K562 (cell line): ENCODE data around the gene FCGR3A. TPM values are rescaled to one million over a fixed set of nuclear protein-coding genes. Genes with fewer than 3 reads are reported as not detected.
"Not testable (repeated sequence)": the region's sequence is repeated elsewhere in the genome, so short reads cannot be mapped to it uniquely, and the experiment has no call there.

Source experiments
- EP300 ChIP-seq: IDR thresholded peaks from 2 replicates; pipeline ENCODE4 v1.6.1; 2012; ENCODE audit warnings: low read length, improper control_type of control experiment
- HLTF ChIP-seq: fragments of 450-650 bp; IDR thresholded peaks from 2 replicates; pipeline ENCODE4 v1.6.1; 2016
- KLF1 ChIP-seq: fragments of 450-650 bp; IDR thresholded peaks from 2 replicates; pipeline ENCODE4 v1.6.1; 2016; ENCODE audit warnings: missing genetic modification characterization, missing compliant biosample characterization
- NBN ChIP-seq: fragments of 450-650 bp; IDR thresholded peaks from 2 replicates; pipeline ENCODE4 v1.6.1; 2016; ENCODE audit warnings: low read depth, mild to moderate bottlenecking
- NR2C2 ChIP-seq, 2 experiments: fragments of 200-800 bp in 1 of 2; sonication (Bioruptor generic) in 1 of 2; sonication (generic) in 1 of 2; formaldehyde crosslinking in 1 of 2; IDR thresholded peaks; 2 replicates each; pipeline versions ENCODE4 v1.6.1 to v1.8.0; 2016 to 2022; ENCODE audit warnings: mild to moderate bottlenecking in 1 of 2, missing compliant biosample characterization in 1 of 2, missing genetic modification characterization in 1 of 2, missing genetic modification reagents in 1 of 2
- SUPT5H ChIP-seq: fragments of 450-650 bp; IDR thresholded peaks from 2 replicates; pipeline ENCODE4 v1.6.1; 2016
- TAF1 ChIP-seq: IDR thresholded peaks from 2 replicates; pipeline ENCODE4 v1.6.1; 2011; ENCODE audit warnings: mild to moderate bottlenecking, low read length, moderate library complexity; ENCODE audit not compliant: insufficient read depth, control insufficient read depth, severe bottlenecking; ENCODE audit errors: extremely low read depth
- TBL1XR1 ChIP-seq, 2 experiments: IDR thresholded peaks; 2 replicates each; pipeline ENCODE4 v1.6.1; 2012; ENCODE audit warnings: improper control_type of control experiment in 2 of 2, low read length in 2 of 2, mild to moderate bottlenecking in 1 of 2
- XRCC5 ChIP-seq: fragments of 200-400 bp; formaldehyde crosslinking; IDR thresholded peaks from 2 replicates; pipeline ENCODE4 v1.6.1; 2017; ENCODE audit warnings: low read depth, mild to moderate bottlenecking, low read length
- ZBTB8A ChIP-seq: fragments of 450-650 bp; IDR thresholded peaks from 2 replicates; pipeline ENCODE4 v1.6.1; 2018; ENCODE audit warnings: mild to moderate bottlenecking, moderate library complexity; ENCODE audit not compliant: partially characterized antibody
- polyA plus RNA-seq, 8 experiments: library from polyadenylated mRNA; depleted of rRNA in 4 of 8; stranded (reverse) in 5 of 8; unstranded in 3 of 8; fragments of >200 nt; fragmentation: Nextera tagmentation in 2 of 8; fragmentation: Illumina TruSeq in 1 of 8; extraction: Ambion mirVana in 2 of 8; extraction: Trizol in 1 of 8; gene quantifications; 2 replicates each; pipeline versions ENCODE4 v1.2.1 to v1.2.3, GENCODE V29; 2011 to 2014; ENCODE audit warnings: inconsistent platforms in 1 of 8, missing spikeins in 1 of 8
- total RNA-seq, 7 experiments: library from RNA; depleted of rRNA in 6 of 7; stranded (reverse); fragments of >200 nt in 6 of 7; fragmentation: Illumina TruSeq in 2 of 7; extraction: Trizol in 2 of 7; gene quantifications; 2 replicates each; pipeline versions ENCODE4 v1.2.1 to v1.2.3, GENCODE V29; 2011 to 2021; ENCODE audit warnings: low replicate concordance in 1 of 7
- TF ChIP-seq, protein P1 (sequence below): fragments of 250-450 bp; sonication (Bioruptor Pico); IDR thresholded peaks from 2 replicates; pipeline ENCODE4 v1.5.0; 2021; ENCODE audit warnings: mild to moderate bottlenecking, borderline replicate concordance
- TF ChIP-seq, protein P2 (sequence below), 2 experiments: fragments of 450-650 bp; IDR thresholded peaks; 2 replicates each; pipeline ENCODE4 v1.6.1; 2016
- TF ChIP-seq, protein P3 (sequence below), 2 experiments: fragments of 450-650 bp; conservative IDR thresholded peaks; 2 replicates each; pipeline ENCODE4 v1.6.1; 2017; ENCODE audit warnings: mild to moderate bottlenecking in 2 of 2, moderate library complexity in 2 of 2
- TF ChIP-seq, protein P4 (sequence below), 2 experiments: fragments of 450-650 bp; IDR thresholded peaks; 2 replicates each; pipeline ENCODE4 v1.6.1; 2018; ENCODE audit warnings: mild to moderate bottlenecking in 2 of 2, low read depth in 1 of 2; ENCODE audit not compliant: partially characterized antibody in 2 of 2

FCGR3A gene
- total and polyA plus RNA-seq, 9 of the 15 experiments (the other 6 are each of a cell fraction or from before 2014, with no cell fraction given), result 0.04 to 0.29 (median 0.14) TPM; not detected in 3

DNA sequence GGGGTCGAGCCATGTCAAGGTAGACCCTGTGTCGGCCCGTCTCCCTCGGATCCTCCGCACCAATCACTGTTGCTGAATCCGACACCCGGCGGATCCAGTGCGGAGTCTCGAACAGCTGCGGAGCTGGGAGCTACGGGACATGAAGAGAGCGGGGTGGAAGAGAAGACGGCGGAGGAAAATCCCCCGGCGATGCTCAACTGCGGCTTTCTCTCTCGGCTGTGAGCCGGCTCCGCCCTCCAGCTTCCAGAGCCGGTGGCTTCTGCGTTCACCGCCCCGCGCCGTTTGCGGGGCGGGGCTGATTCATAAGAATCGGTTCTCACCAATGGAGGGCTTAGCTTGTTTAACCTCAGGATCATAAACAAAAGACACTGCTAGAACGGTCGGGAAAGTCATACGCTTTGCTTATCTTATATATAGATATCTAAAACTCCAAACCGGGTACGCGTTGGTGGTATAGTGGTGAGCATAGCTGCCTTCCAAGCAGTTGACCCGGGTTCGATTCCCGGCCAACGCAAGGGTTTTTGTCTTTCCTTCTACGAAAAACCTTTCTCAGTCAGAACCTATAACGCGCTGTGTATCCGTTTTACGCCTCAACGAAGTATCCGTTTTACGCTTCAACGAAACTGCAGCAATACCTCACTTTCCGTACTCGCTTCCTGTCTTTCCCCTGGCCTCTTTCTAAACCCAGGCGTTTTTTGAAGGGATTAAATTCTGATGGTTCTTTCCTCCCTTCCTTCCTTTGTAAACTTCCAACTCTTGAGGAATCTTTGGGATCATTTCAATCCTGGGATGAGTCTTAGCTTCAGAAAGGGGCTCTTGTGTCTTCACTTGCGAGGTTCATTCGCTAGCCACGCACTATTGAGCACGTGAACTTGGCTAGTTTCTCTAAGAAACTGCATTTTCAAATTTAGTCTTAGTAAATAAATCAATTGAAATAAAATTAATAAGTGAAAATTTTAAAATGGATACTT is 18.7 kb downstream of the FCGR3A start (continued):
- TF ChIP-seq, protein P1, sequence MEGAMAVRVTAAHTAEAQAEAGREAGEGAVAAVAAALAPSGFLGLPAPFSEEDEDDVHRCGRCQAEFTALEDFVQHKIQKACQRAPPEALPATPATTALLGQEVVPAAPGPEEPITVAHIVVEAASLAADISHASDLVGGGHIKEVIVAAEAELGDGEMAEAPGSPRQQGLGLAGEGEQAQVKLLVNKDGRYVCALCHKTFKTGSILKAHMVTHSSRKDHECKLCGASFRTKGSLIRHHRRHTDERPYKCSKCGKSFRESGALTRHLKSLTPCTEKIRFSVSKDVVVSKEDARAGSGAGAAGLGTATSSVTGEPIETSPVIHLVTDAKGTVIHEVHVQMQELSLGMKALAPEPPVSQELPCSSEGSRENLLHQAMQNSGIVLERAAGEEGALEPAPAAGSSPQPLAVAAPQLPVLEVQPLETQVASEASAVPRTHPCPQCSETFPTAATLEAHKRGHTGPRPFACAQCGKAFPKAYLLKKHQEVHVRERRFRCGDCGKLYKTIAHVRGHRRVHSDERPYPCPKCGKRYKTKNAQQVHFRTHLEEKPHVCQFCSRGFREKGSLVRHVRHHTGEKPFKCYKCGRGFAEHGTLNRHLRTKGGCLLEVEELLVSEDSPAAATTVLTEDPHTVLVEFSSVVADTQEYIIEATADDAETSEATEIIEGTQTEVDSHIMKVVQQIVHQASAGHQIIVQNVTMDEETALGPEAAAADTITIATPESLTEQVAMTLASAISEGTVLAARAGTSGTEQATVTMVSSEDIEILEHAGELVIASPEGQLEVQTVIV (CRISPR knock-in tag), result peak; percentile 70; the same call in 1 of the 2 replicates
- TF ChIP-seq EP300 (peak; percentile 79), NR2C2 (tag; IDR thresholded peaks at IDR 0.05) (0 out of 2 replicates have a peak, but pooled peaks have one; percentile 55), XRCC5 (peak; percentile 61; the same call in 1 of the 2 replicates), TAF1 (peak; percentile 54), TBL1XR1 (IDR thresholded peaks at IDR 0.05; ENCODE audit: low read length in 2 of 2) (peak in 1 of 2 experiments; percentile 92; a peak in 3 of 4 replicates), SUPT5H (peak; percentile 58; the same call in 1 of the 2 replicates), KLF1 (tag) (0 out of 2 replicates have a peak, but pooled peaks have one; percentile 14), ZBTB8A (peak; percentile 49), NBN (peak; percentile 96), HLTF (peak; percentile 96)
- TF ChIP-seq NR2C2 (CRISPR knock-in tag; IDR thresholded peaks at IDR 0.05), result not testable (repeated sequence)
- TF ChIP-seq, protein P2, sequence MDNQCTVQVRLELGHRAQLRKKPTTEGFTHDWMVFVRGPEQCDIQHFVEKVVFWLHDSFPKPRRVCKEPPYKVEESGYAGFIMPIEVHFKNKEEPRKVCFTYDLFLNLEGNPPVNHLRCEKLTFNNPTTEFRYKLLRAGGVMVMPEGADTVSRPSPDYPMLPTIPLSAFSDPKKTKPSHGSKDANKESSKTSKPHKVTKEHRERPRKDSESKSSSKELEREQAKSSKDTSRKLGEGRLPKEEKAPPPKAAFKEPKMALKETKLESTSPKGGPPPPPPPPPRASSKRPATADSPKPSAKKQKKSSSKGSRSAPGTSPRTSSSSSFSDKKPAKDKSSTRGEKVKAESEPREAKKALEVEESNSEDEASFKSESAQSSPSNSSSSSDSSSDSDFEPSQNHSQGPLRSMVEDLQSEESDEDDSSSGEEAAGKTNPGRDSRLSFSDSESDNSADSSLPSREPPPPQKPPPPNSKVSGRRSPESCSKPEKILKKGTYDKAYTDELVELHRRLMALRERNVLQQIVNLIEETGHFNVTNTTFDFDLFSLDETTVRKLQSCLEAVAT (IDR thresholded peaks at IDR 0.05), result peak; percentile 79 to 83
- TF ChIP-seq, protein P3, sequence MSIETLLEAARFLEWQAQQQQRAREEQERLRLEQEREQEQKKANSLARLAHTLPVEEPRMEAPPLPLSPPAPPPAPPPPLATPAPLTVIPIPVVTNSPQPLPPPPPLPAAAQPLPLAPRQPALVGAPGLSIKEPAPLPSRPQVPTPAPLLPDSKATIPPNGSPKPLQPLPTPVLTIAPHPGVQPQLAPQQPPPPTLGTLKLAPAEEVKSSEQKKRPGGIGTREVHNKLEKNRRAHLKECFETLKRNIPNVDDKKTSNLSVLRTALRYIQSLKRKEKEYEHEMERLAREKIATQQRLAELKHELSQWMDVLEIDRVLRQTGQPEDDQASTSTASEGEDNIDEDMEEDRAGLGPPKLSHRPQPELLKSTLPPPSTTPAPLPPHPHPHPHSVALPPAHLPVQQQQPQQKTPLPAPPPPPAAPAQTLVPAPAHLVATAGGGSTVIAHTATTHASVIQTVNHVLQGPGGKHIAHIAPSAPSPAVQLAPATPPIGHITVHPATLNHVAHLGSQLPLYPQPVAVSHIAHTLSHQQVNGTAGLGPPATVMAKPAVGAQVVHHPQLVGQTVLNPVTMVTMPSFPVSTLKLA (conservative IDR thresholded peaks at IDR 0.05), result peak; percentile 17 to 46; a peak in 2 of 4 replicates
- TF ChIP-seq, protein P4, sequence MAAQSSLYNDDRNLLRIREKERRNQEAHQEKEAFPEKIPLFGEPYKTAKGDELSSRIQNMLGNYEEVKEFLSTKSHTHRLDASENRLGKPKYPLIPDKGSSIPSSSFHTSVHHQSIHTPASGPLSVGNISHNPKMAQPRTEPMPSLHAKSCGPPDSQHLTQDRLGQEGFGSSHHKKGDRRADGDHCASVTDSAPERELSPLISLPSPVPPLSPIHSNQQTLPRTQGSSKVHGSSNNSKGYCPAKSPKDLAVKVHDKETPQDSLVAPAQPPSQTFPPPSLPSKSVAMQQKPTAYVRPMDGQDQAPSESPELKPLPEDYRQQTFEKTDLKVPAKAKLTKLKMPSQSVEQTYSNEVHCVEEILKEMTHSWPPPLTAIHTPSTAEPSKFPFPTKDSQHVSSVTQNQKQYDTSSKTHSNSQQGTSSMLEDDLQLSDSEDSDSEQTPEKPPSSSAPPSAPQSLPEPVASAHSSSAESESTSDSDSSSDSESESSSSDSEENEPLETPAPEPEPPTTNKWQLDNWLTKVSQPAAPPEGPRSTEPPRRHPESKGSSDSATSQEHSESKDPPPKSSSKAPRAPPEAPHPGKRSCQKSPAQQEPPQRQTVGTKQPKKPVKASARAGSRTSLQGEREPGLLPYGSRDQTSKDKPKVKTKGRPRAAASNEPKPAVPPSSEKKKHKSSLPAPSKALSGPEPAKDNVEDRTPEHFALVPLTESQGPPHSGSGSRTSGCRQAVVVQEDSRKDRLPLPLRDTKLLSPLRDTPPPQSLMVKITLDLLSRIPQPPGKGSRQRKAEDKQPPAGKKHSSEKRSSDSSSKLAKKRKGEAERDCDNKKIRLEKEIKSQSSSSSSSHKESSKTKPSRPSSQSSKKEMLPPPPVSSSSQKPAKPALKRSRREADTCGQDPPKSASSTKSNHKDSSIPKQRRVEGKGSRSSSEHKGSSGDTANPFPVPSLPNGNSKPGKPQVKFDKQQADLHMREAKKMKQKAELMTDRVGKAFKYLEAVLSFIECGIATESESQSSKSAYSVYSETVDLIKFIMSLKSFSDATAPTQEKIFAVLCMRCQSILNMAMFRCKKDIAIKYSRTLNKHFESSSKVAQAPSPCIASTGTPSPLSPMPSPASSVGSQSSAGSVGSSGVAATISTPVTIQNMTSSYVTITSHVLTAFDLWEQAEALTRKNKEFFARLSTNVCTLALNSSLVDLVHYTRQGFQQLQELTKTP (IDR thresholded peaks at IDR 0.05; ENCODE audit: low read depth in 1 of 2, partially characterized antibody in 2 of 2), result peak; percentile 54 to 82
